Common myeloid progenitor, CD34-positive (primary cell): Measurements from ENCODE around the gene ZWINT.

Experiments used
- CTCF ChIA-PET: fragments of 350-600 bp; sonication (Branson Sonifier 250); formaldehyde crosslinking; loops from one replicate; lab custom pipeline; 2021; ENCODE audit warnings: antibody characterized with exemption; lab: Charles Lee
- POLR2A ChIA-PET: fragments of 350-600 bp; sonication (Branson Sonifier 250); formaldehyde crosslinking; loops from one replicate; lab custom pipeline; 2021; ENCODE audit warnings: antibody characterized with exemption; lab: Charles Lee
- DNase-seq, 3 donors: peaks; one replicate each; pipeline versions ENCODE4 v3.0.0 to v3.0.0-alpha.2; 2013
- H3K27ac ChIP-seq, 2 experiments: 1 replicate in 1 of 2; 2 replicates in 1 of 2; pipeline ENCODE4 v1.7.0; 2013; ENCODE audit warnings: inconsistent platforms in 2 of 2, low read length in 2 of 2, mild to moderate bottlenecking in 2 of 2, low read depth in 1 of 2, moderate library complexity in 1 of 2; ENCODE audit not compliant: severe bottlenecking in 2 of 2, insufficient read depth in 1 of 2, poor library complexity in 1 of 2
- H3K27me3 ChIP-seq, 5 experiments: replicated peaks in 2 of 5; 1 replicate in 3 of 5; 2 replicates in 2 of 5; pipeline versions ENCODE4 v1.6.1 to v1.7.0; 2013; ENCODE audit warnings: low read length in 4 of 5, mild to moderate bottlenecking in 2 of 5, moderate library complexity in 2 of 5, inconsistent platforms in 1 of 5; ENCODE audit not compliant: insufficient read depth in 5 of 5, control insufficient read depth in 4 of 5
- H3K36me3 ChIP-seq, 4 experiments: 1 replicate in 2 of 4; 2 replicates in 2 of 4; pipeline versions ENCODE4 v1.6.1 to v1.7.0; 2013; ENCODE audit warnings: low read length in 3 of 4, control low read depth in 1 of 4, mild to moderate bottlenecking in 1 of 4; ENCODE audit not compliant: control insufficient read depth in 4 of 4, insufficient read depth in 4 of 4
- H3K4me1 ChIP-seq, 4 experiments: 1 replicate in 3 of 4; 2 replicates in 1 of 4; pipeline versions ENCODE4 v1.6.1 to v1.7.1; 2013; ENCODE audit warnings: low read length in 3 of 4, mild to moderate bottlenecking in 3 of 4, control low read depth in 1 of 4, inconsistent platforms in 1 of 4, moderate library complexity in 1 of 4; ENCODE audit not compliant: control insufficient read depth in 4 of 4, insufficient read depth in 4 of 4; ENCODE audit errors: control extremely low read depth in 1 of 4
- H3K4me3 ChIP-seq, 7 experiments: 1 replicate in 4 of 7; 2 replicates in 3 of 7; pipeline versions ENCODE4 v1.5.1 to v1.7.0; 2013; ENCODE audit warnings: mild to moderate bottlenecking in 7 of 7, low read length in 6 of 7, moderate library complexity in 6 of 7, inconsistent platforms in 2 of 7, low read depth in 2 of 7, control low read depth in 1 of 7; ENCODE audit not compliant: insufficient read depth in 4 of 7, control insufficient read depth in 1 of 7; ENCODE audit errors: extremely low read depth in 1 of 7
- H3K9me3 ChIP-seq, 5 experiments: 1 replicate in 4 of 5; 2 replicates in 1 of 5; pipeline versions ENCODE4 v1.6.1 to v1.7.1; 2013; ENCODE audit warnings: low read length in 4 of 5, mild to moderate bottlenecking in 2 of 5, inconsistent platforms in 1 of 5, low read depth in 1 of 5, moderate library complexity in 1 of 5; ENCODE audit not compliant: control insufficient read depth in 4 of 5, insufficient read depth in 2 of 5; ENCODE audit errors: control extremely low read depth in 1 of 5
- WGBS: methylation state at CpG from one replicate; pipeline ENCODE4 v1.1.5; 2013; ENCODE audit not compliant: insufficient coverage; 5-methylcytosine and 5-hydroxymethylcytosine counted together

Gene ZWINT

GRCh38 chr10:56319386-56319785 lies 41.7 kb downstream of the ZWINT start:
- no peaks in the 10 kb centered on the region for H3K4me1 ChIP-seq
- H3K9me3 ChIP-seq = peaks cover 0 to 3% (median 1%) of the 10 kb centered on the region in 5 experiments
- no peak for DNase-seq
- H3K27me3 ChIP-seq = no peaks in the 10 kb centered on the region
- CTCF ChIA-PET = no interaction called here
- H3K36me3 ChIP-seq = no peaks in the 10 kb centered on the region
- no peak overlapping the region for H3K4me3 ChIP-seq
- H3K27ac ChIP-seq = no peak overlapping the region
- POLR2A ChIA-PET = no interaction called here

- no peaks in the 10 kb centered on the region for H3K36me3 ChIP-seq
- no peak for DNase-seq
- no peak overlapping the region for H3K27ac ChIP-seq
- POLR2A ChIA-PET = no interaction called here
- CTCF ChIA-PET = no interaction called here
- peaks cover 0 to 3% (median 1%) of the 10 kb centered on the region in 5 experiments for H3K9me3 ChIP-seq
- H3K27me3 ChIP-seq = no peaks in the 10 kb centered on the region
- no peaks in the 10 kb centered on the region for H3K4me1 ChIP-seq
- WGBS = 100% methylated on average over 1 of the region's 2 CpGs
- no peak overlapping the region for H3K4me3 ChIP-seq
These were observed 42.2 kb downstream of the ZWINT start for GRCh38 chr10:56318816-56319215.

GRCh38 chr10:56317603-56318002 lies 43.5 kb downstream of the ZWINT start:
- DNase-seq = no peak
- H3K4me1 ChIP-seq = no peaks in the 10 kb centered on the region
- 100% methylated on average over 2 of the region's 3 CpGs for WGBS
- no peaks in the 10 kb centered on the region for H3K36me3 ChIP-seq
- no peaks in the 10 kb centered on the region for H3K27me3 ChIP-seq
- no peak overlapping the region for H3K4me3 ChIP-seq
- H3K9me3 ChIP-seq = peaks cover 0 to 3% (median 1%) of the 10 kb centered on the region in 5 experiments
- POLR2A ChIA-PET = no interaction called here
- no peak overlapping the region for H3K27ac ChIP-seq
- CTCF ChIA-PET = no interaction called here

- Histone ChIP-seq H3K9me3 (peaks cover 0 to 3% (median 1%) of the 10 kb centered on the region in 5 experiments), H3K36me3 (no peaks in the 10 kb centered on the region), H3K27ac (no peak overlapping the region), H3K4me1 (no peaks in the 10 kb centered on the region), H3K27me3 (no peaks in the 10 kb centered on the region), H3K4me3 (no peak overlapping the region)
- ChIA-PET POLR2A (interaction anchor here (0.7 kb wide), 1 partner anchor 333 kb away, joined by 3 read pairs; no protein-coding TSS in a partner anchor), CTCF (no interaction called here)
- no peak for DNase-seq
These were observed 44.5 kb downstream of the ZWINT start for GRCh38 chr10:56316603-56317002.
